Endothelial cell of umbilical vein (primary cell): ENCODE measurements around the gene TAS2R8. TPM values are rescaled to one million over a fixed set of nuclear protein-coding genes. Genes with fewer than 3 reads are reported as not detected.

Experiments used
- BruUV-seq: library from RNA; stranded (reverse); fragments of 400-500 nt; replicated peaks from 2 replicates; lab custom pipeline; 2021; lab: Mats Ljungman, UMichigan
- CTCF ChIA-PET: fragments of 300-600, 350-600 bp; sonication (Branson Sonifier 250); formaldehyde crosslinking; loops from one replicate; lab custom pipeline; 2021; ENCODE audit warnings: antibody characterized with exemption, inconsistent platforms; lab: Charles Lee
- POLR2A ChIA-PET: fragments of 300-600, 350-600 bp; sonication (Branson Sonifier 250); formaldehyde crosslinking; loops from one replicate; lab custom pipeline; 2021; ENCODE audit warnings: antibody characterized with exemption, inconsistent platforms; lab: Charles Lee
- DNase-seq: peaks from one replicate; pipeline ENCODE4 v3.0.0-alpha.2; 2011; ENCODE audit warnings: low read depth, low spot score
- FAIRE-seq: peaks from 2 replicates; lab custom pipeline; 2011; peaks lifted over from hg19 to GRCh38; lab: Jason Lieb, UNC
- H2AFZ ChIP-seq: 2 replicates; pipeline ENCODE4 v1.6.0; 2012; ENCODE audit warnings: low read depth, low read length, control low read depth, inconsistent platforms
- H3K27ac ChIP-seq: 2 replicates; pipeline ENCODE4 v1.5.1; 2011; ENCODE audit warnings: low read depth, mild to moderate bottlenecking, control low read depth, low read length, moderate library complexity; ENCODE audit not compliant: insufficient read depth
- H3K27me3 ChIP-seq, 2 experiments: 2 replicates each; pipeline versions ENCODE4 v1.6.0 to v1.6.1; 2011; ENCODE audit warnings: low read length in 2 of 2, mixed read lengths in 1 of 2; ENCODE audit not compliant: control insufficient read depth in 2 of 2, insufficient read depth in 2 of 2
- H3K36me3 ChIP-seq, 2 experiments: 2 replicates in 1 of 2; 3 replicates in 1 of 2; pipeline ENCODE4 v1.5.1; 2011; ENCODE audit warnings: low read length in 2 of 2, mild to moderate bottlenecking in 1 of 2, moderate library complexity in 1 of 2; ENCODE audit not compliant: control insufficient read depth in 2 of 2, insufficient read depth in 2 of 2; ENCODE audit errors: extremely low read depth in 1 of 2
- H3K4me1 ChIP-seq: 3 replicates; pipeline ENCODE4 v1.5.1; 2011; ENCODE audit warnings: mild to moderate bottlenecking, low read length; ENCODE audit not compliant: control insufficient read depth, insufficient read depth; ENCODE audit errors: extremely low read depth
- H3K4me2 ChIP-seq: 2 replicates; pipeline ENCODE4 v1.6.1; 2011; ENCODE audit warnings: low read length, control low read depth, mixed read lengths; ENCODE audit not compliant: insufficient read depth
- H3K4me3 ChIP-seq, 3 experiments: fragments of 200-600 bp in 1 of 3; sonication (generic), shearing (Covaris generic) in 1 of 3; replicated peaks in 1 of 3; 2 replicates each; pipeline ENCODE4 v1.5.1; 2011 to 2016; ENCODE audit warnings: control low read depth in 3 of 3, low read length in 3 of 3, mild to moderate bottlenecking in 2 of 3, inconsistent platforms in 1 of 3, low read depth in 1 of 3, moderate library complexity in 1 of 3; ENCODE audit not compliant: insufficient read depth in 1 of 3
- H3K79me2 ChIP-seq: 2 replicates; pipeline ENCODE4 v1.6.0; 2012; ENCODE audit warnings: low read length, inconsistent platforms; ENCODE audit not compliant: control insufficient read depth, insufficient read depth
- H3K9ac ChIP-seq: replicated peaks from 2 replicates; pipeline ENCODE3; 2011; ENCODE audit warnings: low read length, control low read depth; ENCODE audit not compliant: insufficient read depth; ENCODE audit errors: extremely low read depth
- H3K9me1 ChIP-seq: replicated peaks from 3 replicates; pipeline ENCODE4 v1.6.0; 2011; ENCODE audit warnings: mild to moderate bottlenecking, low read length; ENCODE audit not compliant: control insufficient read depth, insufficient read depth; ENCODE audit errors: extremely low read depth
- H3K9me3 ChIP-seq: replicated peaks from 2 replicates; pipeline ENCODE4 v1.5.1; 2012; ENCODE audit warnings: low read length, inconsistent platforms; ENCODE audit not compliant: control insufficient read depth, insufficient read depth
- H4K20me1 ChIP-seq: replicated peaks from 2 replicates; pipeline ENCODE3; 2011; ENCODE audit warnings: mild to moderate bottlenecking, low read length; ENCODE audit not compliant: control insufficient read depth, insufficient read depth; ENCODE audit errors: extremely low read depth
- EZH2 ChIP-seq: IDR thresholded peaks from 2 replicates; pipeline ENCODE4 v1.6.1; 2012; ENCODE audit warnings: borderline replicate concordance, low read depth, mild to moderate bottlenecking, moderate library complexity, low read length, inconsistent platforms; ENCODE audit not compliant: severe bottlenecking
- GATA2 ChIP-seq: IDR thresholded peaks from 2 replicates; pipeline ENCODE4 v1.7.0; 2011; ENCODE audit warnings: low read depth, mild to moderate bottlenecking, moderate library complexity, mixed read lengths, low read length; ENCODE audit not compliant: insufficient read length, insufficient read depth
- MYC ChIP-seq: IDR thresholded peaks from one replicate; pipeline ENCODE4 v1.6.1; 2011; ENCODE audit warnings: mild to moderate bottlenecking, low read depth, low read length
- POLR2AphosphoS5 ChIP-seq: IDR thresholded peaks from 2 replicates; pipeline ENCODE4 v1.6.1; 2012; ENCODE audit warnings: low read depth, mild to moderate bottlenecking, control low read depth, low read length, moderate library complexity; ENCODE audit not compliant: insufficient read depth
- dilution Hi-C: fragments of 300-500 bp; cut with MboI; formaldehyde crosslinking; loops from one replicate; pipeline ENCODE4 v1.15.0; 2019; ENCODE audit warnings: low sequenced_read_pairs; ENCODE audit not compliant: extremely low pct_ligation_motif_present
- intact Hi-C: fragments of 100-400 bp; cut with micrococcal nuclease; formaldehyde crosslinking; loops from one replicate; pipeline ENCODE4 v1.10.0; 2022
- polyA plus RNA-seq, 4 experiments: library from polyadenylated mRNA; depleted of rRNA in 3 of 4; stranded (reverse) in 3 of 4; unstranded in 1 of 4; fragments of >200 nt; gene quantifications; 2 replicates each; pipeline versions ENCODE4 v1.2.1 to v1.2.3, GENCODE V29; 2011 to 2012; ENCODE audit warnings: missing spikeins in 1 of 4
- total RNA-seq: library from RNA; stranded (reverse); gene quantifications from 2 replicates; pipeline ENCODE4 v1.2.3, GENCODE V29; 2021
- TF ChIP-seq, protein P1 (sequence below), 2 donors: IDR thresholded peaks; 1 replicate in 1 of 2; 2 replicates in 1 of 2; pipeline ENCODE4 v1.5.1; 2011; ENCODE audit warnings: low read length in 2 of 2, mild to moderate bottlenecking in 2 of 2, moderate library complexity in 2 of 2, control low read depth in 1 of 2, inconsistent platforms in 1 of 2, low read depth in 1 of 2; ENCODE audit not compliant: insufficient read depth in 1 of 2; ENCODE audit errors: extremely low read depth in 1 of 2

TAS2R8 gene
- total and polyA plus RNA-seq, 2 donors (not counting 3 experiments of a cell fraction or from before 2014, with no cell fraction given): not detected

GRCh38 chr12:10838461-10838860 is 31.4 kb upstream of the TAS2R8 start:
- BruUV-seq: no TSS peak
- DNase-seq (no peak), FAIRE-seq (no peak)
- intact Hi-C loops (no loop called here), dilution Hi-C loops (no loop called here)
- Histone ChIP-seq H3K9ac (no peak overlapping the region), H3K9me3 (no peaks in the 10 kb centered on the region), H3K36me3 (no peaks in the 10 kb centered on the region), H3K4me3 (no peak overlapping the region), H3K79me2 (no peaks in the 10 kb centered on the region), H3K27me3 (no peaks in the 10 kb centered on the region), H4K20me1 (no peaks in the 10 kb centered on the region), H3K4me1 (no peaks in the 10 kb centered on the region), H3K4me2 (no peak overlapping the region), H3K9me1 (no peaks in the 10 kb centered on the region), H3K27ac (no peak overlapping the region), H2AFZ (no peak overlapping the region)
- TF ChIP-seq GATA2: no peak
- TF ChIP-seq MYC: no peak
- no peak for TF ChIP-seq EZH2
- ChIA-PET CTCF (no interaction called here), POLR2A (no interaction called here)

DNA sequence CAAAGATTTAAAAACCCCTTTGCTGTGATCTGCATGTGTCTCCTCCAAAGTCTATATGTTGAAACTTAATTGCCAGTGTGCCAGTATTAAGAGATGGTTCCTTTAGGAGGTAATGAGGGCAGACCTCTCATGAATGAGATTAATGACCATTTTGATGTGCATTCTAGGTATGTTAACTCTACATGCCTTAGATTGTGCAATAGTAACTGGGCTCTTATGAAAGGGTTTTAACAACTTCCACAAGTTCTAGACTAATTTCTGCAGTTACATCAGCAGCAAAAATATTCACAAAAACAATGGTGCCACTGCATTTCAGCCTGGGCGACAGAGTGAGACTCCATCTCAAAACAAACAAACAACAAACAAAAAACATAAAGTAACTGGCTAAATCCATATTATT is 22.9 kb upstream of the TAS2R8 start:
- no peaks in the 10 kb centered on the region for H3K36me3 ChIP-seq
- no peak overlapping the region for H3K4me3 ChIP-seq
- CTCF ChIA-PET: no interaction called here
- no peak overlapping the region for H3K9ac ChIP-seq
- FAIRE-seq: no peak
- no peaks in the 10 kb centered on the region for H3K9me1 ChIP-seq
- POLR2A ChIA-PET: no interaction called here
- H3K9me3 ChIP-seq: no peaks in the 10 kb centered on the region
- H3K4me2 ChIP-seq: no peak overlapping the region
- H3K4me1 ChIP-seq: no peaks in the 10 kb centered on the region
- H3K27ac ChIP-seq: no peak overlapping the region
- BruUV-seq: no TSS peak
- TF ChIP-seq, protein P1, sequence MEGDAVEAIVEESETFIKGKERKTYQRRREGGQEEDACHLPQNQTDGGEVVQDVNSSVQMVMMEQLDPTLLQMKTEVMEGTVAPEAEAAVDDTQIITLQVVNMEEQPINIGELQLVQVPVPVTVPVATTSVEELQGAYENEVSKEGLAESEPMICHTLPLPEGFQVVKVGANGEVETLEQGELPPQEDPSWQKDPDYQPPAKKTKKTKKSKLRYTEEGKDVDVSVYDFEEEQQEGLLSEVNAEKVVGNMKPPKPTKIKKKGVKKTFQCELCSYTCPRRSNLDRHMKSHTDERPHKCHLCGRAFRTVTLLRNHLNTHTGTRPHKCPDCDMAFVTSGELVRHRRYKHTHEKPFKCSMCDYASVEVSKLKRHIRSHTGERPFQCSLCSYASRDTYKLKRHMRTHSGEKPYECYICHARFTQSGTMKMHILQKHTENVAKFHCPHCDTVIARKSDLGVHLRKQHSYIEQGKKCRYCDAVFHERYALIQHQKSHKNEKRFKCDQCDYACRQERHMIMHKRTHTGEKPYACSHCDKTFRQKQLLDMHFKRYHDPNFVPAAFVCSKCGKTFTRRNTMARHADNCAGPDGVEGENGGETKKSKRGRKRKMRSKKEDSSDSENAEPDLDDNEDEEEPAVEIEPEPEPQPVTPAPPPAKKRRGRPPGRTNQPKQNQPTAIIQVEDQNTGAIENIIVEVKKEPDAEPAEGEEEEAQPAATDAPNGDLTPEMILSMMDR (IDR thresholded peaks at IDR 0.05; ENCODE audit: extremely low read depth in 1 of 2, insufficient read depth in 1 of 2, low read depth in 1 of 2, low read length in 2 of 2): no peak
- no peak for TF ChIP-seq POLR2AphosphoS5
- intact Hi-C loops: no loop called here
- dilution Hi-C loops: no loop called here
- no peaks in the 10 kb centered on the region for H4K20me1 ChIP-seq
- DNase-seq: no peak
- H3K79me2 ChIP-seq: no peaks in the 10 kb centered on the region
- H3K27me3 ChIP-seq: no peaks in the 10 kb centered on the region
- H2AFZ ChIP-seq: no peak overlapping the region
